ENCODE results near the gene PTPN4.

DNA sequence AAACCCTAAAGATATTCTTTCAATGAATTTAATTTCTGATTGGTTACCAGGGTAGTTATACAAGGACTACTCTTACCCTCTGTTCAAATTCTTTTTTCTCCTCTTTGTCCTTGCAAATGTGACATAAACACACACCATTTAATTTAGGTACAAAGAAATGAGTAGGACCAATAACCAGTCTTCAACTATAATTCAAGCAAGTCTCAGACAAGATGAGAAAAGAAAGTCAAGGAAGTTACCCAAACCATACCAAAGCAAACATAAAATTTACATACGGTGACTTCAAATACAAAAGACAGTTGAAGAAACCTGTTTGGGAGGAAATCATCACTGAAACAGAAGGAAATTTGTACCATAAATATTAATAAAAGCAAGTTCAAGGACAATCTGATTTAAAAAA, 162.1 kb downstream of the PTPN4 start:
- TF ChIP-seq, protein P1, sequence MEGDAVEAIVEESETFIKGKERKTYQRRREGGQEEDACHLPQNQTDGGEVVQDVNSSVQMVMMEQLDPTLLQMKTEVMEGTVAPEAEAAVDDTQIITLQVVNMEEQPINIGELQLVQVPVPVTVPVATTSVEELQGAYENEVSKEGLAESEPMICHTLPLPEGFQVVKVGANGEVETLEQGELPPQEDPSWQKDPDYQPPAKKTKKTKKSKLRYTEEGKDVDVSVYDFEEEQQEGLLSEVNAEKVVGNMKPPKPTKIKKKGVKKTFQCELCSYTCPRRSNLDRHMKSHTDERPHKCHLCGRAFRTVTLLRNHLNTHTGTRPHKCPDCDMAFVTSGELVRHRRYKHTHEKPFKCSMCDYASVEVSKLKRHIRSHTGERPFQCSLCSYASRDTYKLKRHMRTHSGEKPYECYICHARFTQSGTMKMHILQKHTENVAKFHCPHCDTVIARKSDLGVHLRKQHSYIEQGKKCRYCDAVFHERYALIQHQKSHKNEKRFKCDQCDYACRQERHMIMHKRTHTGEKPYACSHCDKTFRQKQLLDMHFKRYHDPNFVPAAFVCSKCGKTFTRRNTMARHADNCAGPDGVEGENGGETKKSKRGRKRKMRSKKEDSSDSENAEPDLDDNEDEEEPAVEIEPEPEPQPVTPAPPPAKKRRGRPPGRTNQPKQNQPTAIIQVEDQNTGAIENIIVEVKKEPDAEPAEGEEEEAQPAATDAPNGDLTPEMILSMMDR (IDR thresholded peaks at IDR 0.05): no peak
- TF ChIP-seq EP300 (IDR thresholded peaks at IDR 0.05) (no peak), POLR2A (IDR thresholded peaks at IDR 0.05) (no peak)

Data from ovary (tissue), 3 donors.